Thoracic aorta (tissue), 2 donors: ENCODE measurements around the gene KLK15. TPM values are rescaled to one million over a fixed set of nuclear protein-coding genes. Genes with fewer than 3 reads are reported as not detected.
"Not testable (repeated sequence)": the region's sequence is repeated elsewhere in the genome, so short reads cannot be mapped to it uniquely, and the experiment has no call there.

Experiments
- ATAC-seq: fragments of 150-250 bp; one replicate; pipeline ENCODE4 v1.8.0; 2017; ENCODE audit warnings: low read depth; ENCODE audit not compliant: insufficient number of reproducible peaks, low FRiP score
- DNase-seq: peaks from one replicate; pipeline ENCODE4 v3.0.0-alpha.2; 2020; ENCODE audit warnings: low spot score
- H3K27ac ChIP-seq, 2 donors: fragments of 200-600 bp; sonication (generic); 1 replicate in 1 of 2; 2 replicates in 1 of 2; pipeline ENCODE4 v1.5.1; 2016; ENCODE audit warnings: mild to moderate bottlenecking in 2 of 2, moderate library complexity in 2 of 2
- H3K27me3 ChIP-seq: fragments of 200-600 bp; sonication (generic); replicated peaks from 2 replicates; pipeline ENCODE4 v1.6.0; 2016; ENCODE audit warnings: mild to moderate bottlenecking; ENCODE audit not compliant: insufficient read depth
- H3K36me3 ChIP-seq: fragments of 200-600 bp; sonication (generic); one replicate; pipeline ENCODE4 v1.5.1; 2016
- H3K4me1 ChIP-seq, 2 donors: fragments of 200-600 bp; sonication (generic); 1 replicate in 1 of 2; 2 replicates in 1 of 2; pipeline versions ENCODE4 v1.5.1 to v1.6.0; 2016; ENCODE audit warnings: low read depth in 2 of 2, mild to moderate bottlenecking in 1 of 2; ENCODE audit not compliant: control insufficient read depth in 1 of 2
- H3K4me3 ChIP-seq: fragments of 200-600 bp; sonication (generic); 2 replicates; pipeline ENCODE4 v1.5.1; 2016; ENCODE audit warnings: mild to moderate bottlenecking
- H3K9me3 ChIP-seq: fragments of 200-600 bp; sonication (generic); 2 replicates; pipeline ENCODE4 v1.5.1; 2016
- total RNA-seq, 2 donors: library from RNA; depleted of rRNA; stranded (reverse); fragments of >200 nt; gene quantifications; one replicate each; pipeline versions ENCODE4 v1.1.0 to v1.2.3, GENCODE V29; 2016
- TF ChIP-seq, protein P1 (sequence below): fragments of 200-600 bp; sonication (generic); IDR thresholded peaks from one replicate; pipeline ENCODE4 v1.5.1; 2019; ENCODE audit warnings: antibody characterized with exemption

The KLK15 gene
- total RNA-seq, 2 donors from 2014 or later: not detected

- TF ChIP-seq, protein P1, sequence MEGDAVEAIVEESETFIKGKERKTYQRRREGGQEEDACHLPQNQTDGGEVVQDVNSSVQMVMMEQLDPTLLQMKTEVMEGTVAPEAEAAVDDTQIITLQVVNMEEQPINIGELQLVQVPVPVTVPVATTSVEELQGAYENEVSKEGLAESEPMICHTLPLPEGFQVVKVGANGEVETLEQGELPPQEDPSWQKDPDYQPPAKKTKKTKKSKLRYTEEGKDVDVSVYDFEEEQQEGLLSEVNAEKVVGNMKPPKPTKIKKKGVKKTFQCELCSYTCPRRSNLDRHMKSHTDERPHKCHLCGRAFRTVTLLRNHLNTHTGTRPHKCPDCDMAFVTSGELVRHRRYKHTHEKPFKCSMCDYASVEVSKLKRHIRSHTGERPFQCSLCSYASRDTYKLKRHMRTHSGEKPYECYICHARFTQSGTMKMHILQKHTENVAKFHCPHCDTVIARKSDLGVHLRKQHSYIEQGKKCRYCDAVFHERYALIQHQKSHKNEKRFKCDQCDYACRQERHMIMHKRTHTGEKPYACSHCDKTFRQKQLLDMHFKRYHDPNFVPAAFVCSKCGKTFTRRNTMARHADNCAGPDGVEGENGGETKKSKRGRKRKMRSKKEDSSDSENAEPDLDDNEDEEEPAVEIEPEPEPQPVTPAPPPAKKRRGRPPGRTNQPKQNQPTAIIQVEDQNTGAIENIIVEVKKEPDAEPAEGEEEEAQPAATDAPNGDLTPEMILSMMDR: no peak
- no peaks in the 10 kb centered on the region for H3K36me3 ChIP-seq
- no peak overlapping the region for H3K27ac ChIP-seq
- H3K9me3 ChIP-seq: no peaks in the 10 kb centered on the region
- DNase-seq (no peak), ATAC-seq (no peak)
- H3K4me3 ChIP-seq: no peak overlapping the region
- H3K27me3 ChIP-seq: no peaks in the 10 kb centered on the region
- H3K4me1 ChIP-seq: no peaks in the 10 kb centered on the region
Observed at GRCh38 chr19:50784710-50785109, 48.7 kb downstream of the KLK15 start.

DNA sequence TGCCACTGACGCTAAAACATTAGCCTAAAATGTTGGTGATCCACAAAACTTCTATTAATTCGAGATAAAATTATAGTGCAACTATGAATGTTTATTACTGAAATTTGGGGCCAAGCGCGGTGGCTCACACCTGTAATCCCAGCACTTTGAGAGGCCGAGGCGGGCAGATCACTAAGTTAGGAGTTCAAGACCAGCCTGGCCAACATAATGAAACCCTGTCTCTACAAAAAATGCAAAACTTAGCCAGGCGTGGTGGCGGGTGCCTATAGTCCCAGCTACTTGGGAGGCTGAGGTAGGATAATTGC, 49.6 kb downstream of the KLK15 start:
- H3K4me3 ChIP-seq, H3K36me3 ChIP-seq, H3K4me1 ChIP-seq, H3K27me3 ChIP-seq, H3K9me3 ChIP-seq, DNase-seq, H3K27ac ChIP-seq, ATAC-seq: not testable (repeated sequence)

DNA sequence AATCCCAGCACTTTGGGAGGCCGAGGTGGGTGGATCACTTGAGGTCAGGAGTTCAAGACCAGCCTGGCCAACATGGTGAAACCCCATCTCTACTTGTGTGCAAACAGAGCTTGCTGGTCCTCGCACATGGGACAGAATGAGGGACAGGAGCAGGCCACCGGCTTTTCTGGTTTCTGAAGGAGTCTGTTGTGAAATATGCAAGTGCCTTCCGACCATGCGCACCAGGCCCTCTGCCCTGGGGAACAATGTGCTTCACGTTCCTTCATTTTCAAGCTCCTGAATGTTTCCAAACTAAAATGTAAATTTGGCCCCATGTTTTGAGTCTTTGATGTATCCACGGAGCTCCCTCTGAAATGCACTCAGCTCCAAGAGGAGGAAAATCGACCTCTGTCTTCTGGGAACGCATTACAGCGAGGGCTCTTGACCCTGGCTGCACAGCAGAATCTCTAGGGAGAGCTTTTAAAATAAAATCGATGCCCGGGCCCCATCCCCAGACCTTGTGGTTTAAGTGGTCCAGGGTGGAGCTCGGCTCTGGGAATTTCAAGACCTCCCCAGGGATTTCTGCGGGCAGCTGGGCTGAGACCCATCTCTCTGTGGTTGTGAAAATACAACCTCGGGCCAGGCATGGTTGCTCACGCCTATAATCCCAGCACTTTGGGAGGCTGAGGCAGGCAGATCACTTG, 52.5 kb downstream of the KLK15 start:
- ATAC-seq (no peak), DNase-seq (no peak)
- H3K27me3 ChIP-seq: no peaks in the 10 kb centered on the region
- H3K4me3 ChIP-seq: no peak overlapping the region
- H3K4me1 ChIP-seq: no peaks in the 10 kb centered on the region
- H3K27ac ChIP-seq: no peak overlapping the region
- TF ChIP-seq, protein P1: no peak
- no peaks in the 10 kb centered on the region for H3K36me3 ChIP-seq
- H3K9me3 ChIP-seq: peaks cover 6% of the 10 kb centered on the region

DNA sequence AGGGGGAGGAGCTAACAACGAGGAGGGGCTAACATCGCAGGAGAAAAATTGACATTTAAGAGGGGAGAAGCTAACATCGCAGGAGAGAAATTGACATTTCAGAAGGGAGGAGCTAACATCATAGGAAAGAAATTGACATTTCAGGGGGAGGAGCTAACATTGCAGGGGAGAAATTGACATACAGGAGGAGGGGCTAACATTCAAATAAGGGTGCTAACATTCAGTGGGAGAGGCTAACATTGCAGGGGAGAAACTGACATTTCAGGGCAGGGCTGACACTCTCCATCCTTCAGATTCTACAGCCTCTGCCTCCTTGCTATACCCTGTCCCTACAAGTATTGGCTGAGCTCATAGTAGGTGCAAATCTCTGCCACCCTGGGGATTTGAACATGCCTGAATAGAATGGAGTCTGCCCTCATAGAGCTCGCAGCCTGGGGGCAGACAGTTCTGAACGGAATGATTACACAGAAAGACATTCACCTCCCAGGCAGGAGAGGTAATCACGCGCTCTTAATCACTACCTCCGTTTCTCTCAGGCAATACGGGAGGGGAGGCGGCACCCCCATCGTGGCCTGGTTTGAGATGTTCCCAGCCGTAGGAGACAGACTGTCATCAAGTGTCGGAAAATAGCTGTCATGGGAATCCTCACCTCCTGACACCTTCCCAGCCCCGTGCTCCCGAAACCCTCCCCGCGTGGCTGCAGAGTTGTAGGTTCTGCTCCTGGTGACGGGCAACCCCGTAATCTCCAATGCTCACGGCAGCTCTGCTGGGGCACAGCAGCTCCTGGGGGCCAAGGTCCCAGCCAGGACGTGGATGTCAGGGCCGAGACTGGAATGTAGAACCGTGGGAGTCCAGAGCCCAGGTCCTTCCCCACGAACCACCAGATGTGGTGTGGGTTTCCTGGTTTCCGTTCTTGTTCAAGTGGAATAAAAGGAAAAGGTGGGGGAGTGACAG, 53.6 kb downstream of the KLK15 start:
- Histone ChIP-seq H3K36me3 (no peaks in the 10 kb centered on the region), H3K27me3 (no peaks in the 10 kb centered on the region), H3K9me3 (peaks cover 6% of the 10 kb centered on the region), H3K4me3 (no peak overlapping the region), H3K4me1 (no peaks in the 10 kb centered on the region), H3K27ac (no peak overlapping the region)
- TF ChIP-seq, protein P1: no peak
- DNase-seq: no peak
- no peak for ATAC-seq

DNA sequence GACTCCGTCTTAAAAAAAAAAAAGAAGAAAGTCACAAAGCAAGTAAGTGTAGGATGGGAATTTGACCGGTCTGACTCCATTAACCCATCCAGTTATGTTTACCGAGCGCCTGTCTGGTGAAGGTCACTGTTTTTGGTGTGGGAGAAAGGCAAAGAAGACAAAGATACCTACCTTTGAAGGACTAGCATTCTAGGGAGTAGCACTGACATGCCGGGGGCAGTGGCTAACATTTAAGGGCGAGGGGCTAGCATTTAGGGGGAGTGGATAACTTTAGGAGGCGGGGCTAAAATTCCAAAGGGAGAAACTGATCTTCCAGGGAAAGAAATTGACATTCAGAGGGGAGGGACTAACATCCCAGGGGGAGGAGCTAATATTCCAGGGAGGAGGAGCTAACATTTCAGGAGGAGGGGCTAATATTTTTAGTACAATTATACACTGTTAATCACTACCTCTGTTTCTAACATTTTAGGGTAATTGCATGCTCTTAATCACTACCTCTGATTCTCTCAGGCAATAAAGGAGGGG, 54.4 kb downstream of the KLK15 start:
- no peaks in the 10 kb centered on the region for H3K4me1 ChIP-seq
- TF ChIP-seq, protein P1: no peak
- H3K27ac ChIP-seq: no peak overlapping the region
- H3K4me3 ChIP-seq: no peak overlapping the region
- no peaks in the 10 kb centered on the region for H3K27me3 ChIP-seq
- peaks cover 6% of the 10 kb centered on the region for H3K9me3 ChIP-seq
- no peaks in the 10 kb centered on the region for H3K36me3 ChIP-seq
- no peak for DNase-seq
- ATAC-seq: no peak
